ENCODE data around the gene CACNA1C. TPM values are rescaled to one million over a fixed set of nuclear protein-coding genes. Genes with fewer than 3 reads are reported as not detected.

CACNA1C gene
- total RNA-seq, 1 donor from 2014 or later = 0.14 TPM

DNA sequence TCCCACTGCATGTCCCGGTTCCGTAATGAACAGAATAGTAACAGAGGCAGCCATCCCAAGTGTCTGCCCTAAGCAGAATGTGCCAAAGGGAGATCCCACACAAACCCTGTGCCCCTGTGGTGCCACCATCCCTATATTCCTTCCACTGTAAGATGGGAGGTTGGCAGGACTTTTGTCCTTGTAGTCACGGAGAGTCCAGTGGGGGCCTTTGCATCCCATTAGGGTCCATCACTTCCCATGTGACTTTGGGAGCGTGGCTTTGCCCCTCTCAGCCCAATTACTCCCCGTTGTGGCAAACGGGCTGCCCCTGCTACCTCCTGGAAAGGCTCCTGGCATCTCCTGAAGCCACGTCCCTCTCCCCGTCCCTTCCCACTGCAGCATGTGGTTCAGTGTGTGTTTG, 552.5 kb downstream of the CACNA1C start:
- H3K4me3 Mint-ChIP-seq (ENCODE audit: low read depth) = no peak overlapping the region
- H3K36me3 Mint-ChIP-seq (ENCODE audit: low read depth) = no peaks in the 10 kb centered on the region
- H3K9me3 Mint-ChIP-seq = no peaks in the 10 kb centered on the region
- intact Hi-C loops (cut with micrococcal nuclease) = no loop called here
- H3K27ac Mint-ChIP-seq = no peak overlapping the region
- no peak for DNase-seq (ENCODE audit: low spot score)
- H3K27me3 Mint-ChIP-seq (ENCODE audit: low read depth) = peaks cover 12% of the 10 kb centered on the region
- peaks cover 9% of the 10 kb centered on the region for H3K4me1 Mint-ChIP-seq (ENCODE audit: low read depth)

DNA sequence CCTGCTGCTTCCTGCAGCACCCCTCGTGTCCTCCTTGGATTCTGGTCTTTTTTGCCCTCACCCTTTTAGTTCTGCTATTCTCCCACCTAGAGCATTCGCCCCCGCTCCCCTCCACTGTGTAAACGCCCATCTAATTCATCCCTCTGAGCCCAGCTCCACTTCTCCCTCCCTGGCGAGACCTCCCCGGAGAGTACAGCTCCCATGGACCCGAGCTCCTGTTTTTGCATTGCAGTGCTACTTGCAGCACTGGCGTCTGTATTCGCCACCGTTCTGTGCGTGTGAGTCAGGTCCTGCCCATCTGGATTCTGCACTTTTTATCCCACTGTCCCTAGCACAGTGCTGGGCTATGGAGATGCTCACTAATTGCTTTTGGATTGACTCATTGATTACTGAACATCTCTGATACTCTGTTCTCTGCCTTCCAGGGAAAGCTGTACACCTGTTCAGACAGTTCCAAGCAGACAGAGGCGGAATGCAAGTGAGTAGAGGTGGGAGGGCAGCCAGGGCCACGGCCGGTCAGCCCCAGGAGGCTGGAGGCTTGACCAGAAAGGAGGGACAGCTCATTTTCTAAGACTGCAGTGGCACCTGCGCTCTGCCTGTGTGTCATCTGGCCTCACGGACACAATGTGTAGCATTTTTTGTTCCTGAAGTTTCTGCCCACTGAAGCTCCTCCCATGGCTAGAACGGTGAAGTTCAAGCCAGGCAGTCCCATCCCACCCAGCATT, 553.6 kb downstream of the CACNA1C start:
- Mint-ChIP-seq H3K4me3 (ENCODE audit: low read depth) (no peak overlapping the region), H3K9me3 (no peaks in the 10 kb centered on the region), H3K36me3 (ENCODE audit: low read depth) (no peaks in the 10 kb centered on the region), H3K27me3 (ENCODE audit: low read depth) (peaks cover 22% of the 10 kb centered on the region), H3K4me1 (ENCODE audit: low read depth) (peaks cover 9% of the 10 kb centered on the region), H3K27ac (no peak overlapping the region)
- no peak for DNase-seq (ENCODE audit: low spot score)
- intact Hi-C loops (cut with micrococcal nuclease) = no loop called here

DNA sequence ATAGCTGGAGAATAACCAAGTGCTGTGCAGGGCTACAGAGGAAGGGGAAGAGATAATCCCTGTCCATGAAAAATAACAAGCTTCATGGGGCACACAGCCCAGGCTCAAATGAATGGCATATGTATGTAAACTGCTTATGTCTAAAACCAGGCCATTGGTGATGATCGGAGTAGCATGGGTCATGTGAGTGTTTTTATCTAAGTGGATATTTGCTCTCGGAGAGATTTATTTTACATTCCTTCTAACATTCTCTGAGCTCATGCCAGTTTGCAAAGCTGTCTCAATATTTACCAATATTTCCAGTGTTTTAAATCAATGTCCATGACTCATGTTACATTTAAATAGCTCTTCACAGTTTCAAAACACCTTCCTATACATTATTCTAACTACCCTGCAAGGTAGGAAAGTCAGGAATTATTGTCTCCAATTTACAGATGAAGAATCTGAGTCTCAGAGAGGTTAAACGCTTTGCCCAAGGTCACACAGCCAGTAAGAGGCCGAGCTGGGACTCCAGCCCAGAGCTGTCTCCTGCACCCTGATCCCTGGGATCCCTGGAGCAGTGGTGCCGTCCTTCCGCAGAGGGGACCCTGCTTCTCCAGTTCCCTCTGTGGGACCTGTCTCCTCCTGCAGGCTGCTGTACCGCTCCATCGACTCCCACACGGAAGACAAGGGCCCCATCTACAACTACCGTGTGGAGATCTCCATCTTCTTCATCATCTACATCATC, 555.3 kb downstream of the CACNA1C start:
- Mint-ChIP-seq H3K4me1 (ENCODE audit: low read depth) (peaks cover 14% of the 10 kb centered on the region), H3K9me3 (no peaks in the 10 kb centered on the region), H3K27ac (no peak overlapping the region), H3K36me3 (ENCODE audit: low read depth) (no peaks in the 10 kb centered on the region), H3K4me3 (ENCODE audit: low read depth) (no peak overlapping the region), H3K27me3 (ENCODE audit: low read depth) (peaks cover 27% of the 10 kb centered on the region)
- intact Hi-C loops (cut with micrococcal nuclease) = no loop called here
- DNase-seq (ENCODE audit: low spot score) = no peak

- no peak overlapping the region for H3K4me3 Mint-ChIP-seq (ENCODE audit: low read depth)
- H3K9me3 Mint-ChIP-seq = no peaks in the 10 kb centered on the region
- H3K4me1 Mint-ChIP-seq (ENCODE audit: low read depth) = peaks cover 19% of the 10 kb centered on the region
- intact Hi-C loops (cut with micrococcal nuclease) = no loop called here
- H3K36me3 Mint-ChIP-seq (ENCODE audit: low read depth) = no peaks in the 10 kb centered on the region
- no peak overlapping the region for H3K27ac Mint-ChIP-seq
- DNase-seq (ENCODE audit: low spot score) = no peak
- H3K27me3 Mint-ChIP-seq (ENCODE audit: low read depth) = peaks cover 27% of the 10 kb centered on the region
These were observed 555.8 kb downstream of the CACNA1C start for GRCh38 chr12:2608608-2608945.

- intact Hi-C loops (cut with micrococcal nuclease) = no loop called here
- H3K4me1 Mint-ChIP-seq (ENCODE audit: low read depth) = peaks cover 24% of the 10 kb centered on the region
- no peak overlapping the region for H3K27ac Mint-ChIP-seq
- no peaks in the 10 kb centered on the region for H3K36me3 Mint-ChIP-seq (ENCODE audit: low read depth)
- no peak overlapping the region for H3K4me3 Mint-ChIP-seq (ENCODE audit: low read depth)
- peaks cover 29% of the 10 kb centered on the region for H3K27me3 Mint-ChIP-seq (ENCODE audit: low read depth)
- DNase-seq (ENCODE audit: low spot score) = no peak
- no peaks in the 10 kb centered on the region for H3K9me3 Mint-ChIP-seq
These were observed 556.2 kb downstream of the CACNA1C start for GRCh38 chr12:2609020-2609419.

- H3K4me1 Mint-ChIP-seq (ENCODE audit: low read depth) = peaks cover 26% of the 10 kb centered on the region
- DNase-seq (ENCODE audit: low spot score) = no peak
- intact Hi-C loops (cut with micrococcal nuclease) = no loop called here
- H3K27me3 Mint-ChIP-seq (ENCODE audit: low read depth) = peaks cover 35% of the 10 kb centered on the region
- H3K9me3 Mint-ChIP-seq = no peaks in the 10 kb centered on the region
- H3K36me3 Mint-ChIP-seq (ENCODE audit: low read depth) = no peaks in the 10 kb centered on the region
- no peak overlapping the region for H3K27ac Mint-ChIP-seq
- H3K4me3 Mint-ChIP-seq (ENCODE audit: low read depth) = no peak overlapping the region
These were observed 557.6 kb downstream of the CACNA1C start for GRCh38 chr12:2610358-2610757.

- H3K4me1 Mint-ChIP-seq (ENCODE audit: low read depth) = peaks cover 26% of the 10 kb centered on the region
- intact Hi-C loops (cut with micrococcal nuclease) = no loop called here
- peak; percentile 13 for DNase-seq (ENCODE audit: low spot score)
- peak overlapping the region; percentile 62 for H3K27ac Mint-ChIP-seq
- H3K27me3 Mint-ChIP-seq (ENCODE audit: low read depth) = peaks cover 39% of the 10 kb centered on the region
- no peaks in the 10 kb centered on the region for H3K9me3 Mint-ChIP-seq
- H3K36me3 Mint-ChIP-seq (ENCODE audit: low read depth) = no peaks in the 10 kb centered on the region
- H3K4me3 Mint-ChIP-seq (ENCODE audit: low read depth) = no peak overlapping the region
These were observed 560.7 kb downstream of the CACNA1C start for GRCh38 chr12:2613326-2614073.

DNA sequence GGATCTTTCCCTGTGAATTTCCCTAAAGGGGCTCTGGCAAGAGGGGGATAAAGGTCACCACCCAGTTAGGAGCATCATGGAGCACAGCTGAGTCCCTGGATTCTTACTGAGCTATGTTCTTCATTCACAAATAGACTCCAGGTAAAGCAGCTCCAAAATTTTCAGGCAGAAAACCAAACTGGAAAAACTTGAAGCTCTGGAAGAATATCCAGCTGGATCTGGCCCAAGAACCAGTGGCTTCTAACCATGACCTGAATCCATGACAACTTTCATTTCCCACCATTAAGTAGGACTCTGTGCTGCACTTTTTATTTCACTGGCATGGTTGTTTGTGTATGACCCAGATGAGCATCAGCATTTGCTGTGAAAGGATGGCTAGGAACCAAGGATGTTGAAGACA, 561.6 kb downstream of the CACNA1C start:
- no peak for DNase-seq (ENCODE audit: low spot score)
- no peak overlapping the region for H3K4me3 Mint-ChIP-seq (ENCODE audit: low read depth)
- H3K36me3 Mint-ChIP-seq (ENCODE audit: low read depth) = no peaks in the 10 kb centered on the region
- H3K4me1 Mint-ChIP-seq (ENCODE audit: low read depth) = peaks cover 19% of the 10 kb centered on the region
- H3K27ac Mint-ChIP-seq = no peak overlapping the region
- H3K9me3 Mint-ChIP-seq = no peaks in the 10 kb centered on the region
- peaks cover 32% of the 10 kb centered on the region for H3K27me3 Mint-ChIP-seq (ENCODE audit: low read depth)
- intact Hi-C loops (cut with micrococcal nuclease) = no loop called here

GRCh38 chr12:2615665-2616402, 563.0 kb downstream of the CACNA1C start:
- intact Hi-C loops (cut with micrococcal nuclease) = no loop called here

GRCh38 chr12:2616763-2617162, 564.0 kb downstream of the CACNA1C start:
- intact Hi-C loops (cut with micrococcal nuclease) = no loop called here
- Mint-ChIP-seq H3K4me1 (ENCODE audit: low read depth) (peaks cover 17% of the 10 kb centered on the region), H3K27me3 (ENCODE audit: low read depth) (peaks cover 33% of the 10 kb centered on the region), H3K36me3 (ENCODE audit: low read depth) (no peaks in the 10 kb centered on the region), H3K27ac (no peak overlapping the region), H3K4me3 (ENCODE audit: low read depth) (no peak overlapping the region), H3K9me3 (no peaks in the 10 kb centered on the region)
- DNase-seq (ENCODE audit: low spot score) = no peak

More at GRCh38 chr12:2615665-2616402, 563.0 kb downstream of the CACNA1C start:
- Mint-ChIP-seq H3K27ac (no peak overlapping the region), H3K4me1 (ENCODE audit: low read depth) (peaks cover 17% of the 10 kb centered on the region), H3K27me3 (ENCODE audit: low read depth) (peaks cover 34% of the 10 kb centered on the region), H3K36me3 (ENCODE audit: low read depth) (no peaks in the 10 kb centered on the region), H3K4me3 (ENCODE audit: low read depth) (no peak overlapping the region), H3K9me3 (no peaks in the 10 kb centered on the region)
- DNase-seq (ENCODE audit: low spot score) = no peak

DNA sequence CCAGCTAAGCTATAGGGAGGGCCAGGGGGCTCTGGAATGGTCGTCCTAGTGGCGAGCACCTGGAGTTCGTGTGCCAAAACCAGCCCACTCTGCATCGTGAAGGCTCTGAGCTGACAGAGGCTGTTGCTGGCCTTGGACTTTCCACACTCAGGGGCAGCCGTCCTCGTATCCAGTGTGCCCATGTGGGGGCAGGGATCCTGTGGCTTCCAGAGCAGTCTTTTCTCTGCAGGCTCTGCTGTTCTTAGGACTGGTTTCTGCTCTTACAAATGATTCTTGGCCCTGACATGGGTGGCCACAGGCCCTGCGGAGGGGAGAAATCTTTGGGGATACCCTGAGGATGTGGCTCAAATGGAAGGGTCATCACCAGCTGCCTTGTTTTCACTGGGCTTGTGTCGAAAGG, 564.6 kb downstream of the CACNA1C start:
- no peak overlapping the region for H3K27ac Mint-ChIP-seq
- DNase-seq (ENCODE audit: low spot score) = no peak
- intact Hi-C loops (cut with micrococcal nuclease) = no loop called here
- no peaks in the 10 kb centered on the region for H3K9me3 Mint-ChIP-seq
- peaks cover 17% of the 10 kb centered on the region for H3K4me1 Mint-ChIP-seq (ENCODE audit: low read depth)
- no peak overlapping the region for H3K4me3 Mint-ChIP-seq (ENCODE audit: low read depth)
- H3K27me3 Mint-ChIP-seq (ENCODE audit: low read depth) = peaks cover 34% of the 10 kb centered on the region
- no peaks in the 10 kb centered on the region for H3K36me3 Mint-ChIP-seq (ENCODE audit: low read depth)

DNA sequence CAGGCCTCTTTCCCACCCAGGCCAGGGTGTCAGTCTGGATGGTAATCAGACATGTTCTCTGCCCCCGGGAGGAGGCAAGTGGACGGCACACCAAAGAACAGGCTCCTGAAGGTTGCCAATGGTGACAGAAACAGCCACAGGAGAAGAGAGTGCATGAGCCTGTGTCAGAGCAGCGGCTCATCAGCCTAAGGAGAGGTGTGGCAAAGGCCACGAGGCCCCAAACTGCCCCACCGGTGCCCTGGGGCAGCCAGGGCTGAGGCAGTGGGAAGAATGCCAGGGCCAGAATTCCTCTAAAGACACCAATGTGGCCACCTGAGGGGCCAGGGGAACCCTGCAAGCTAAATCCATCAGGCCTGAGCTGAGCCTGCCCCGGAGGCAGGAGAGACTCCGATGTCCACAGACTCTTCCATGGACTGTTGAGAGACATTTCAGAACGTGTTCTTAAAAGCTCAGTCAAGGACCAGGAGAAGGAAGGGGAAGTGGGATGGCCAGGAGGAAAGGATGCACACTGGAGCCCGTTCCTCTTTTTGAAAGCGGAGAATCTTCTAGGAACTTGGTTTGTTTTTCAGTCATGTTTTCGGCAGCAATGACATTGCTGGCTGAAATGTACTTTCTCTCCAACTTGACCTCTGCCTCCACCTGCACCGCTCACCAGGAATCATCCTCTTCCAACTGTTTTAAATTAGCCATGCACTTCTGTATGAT, 565.7 kb downstream of the CACNA1C start:
- peaks cover 36% of the 10 kb centered on the region for H3K27me3 Mint-ChIP-seq (ENCODE audit: low read depth)
- DNase-seq (ENCODE audit: low spot score) = no peak
- no peaks in the 10 kb centered on the region for H3K36me3 Mint-ChIP-seq (ENCODE audit: low read depth)
- H3K27ac Mint-ChIP-seq = no peak overlapping the region
- intact Hi-C loops (cut with micrococcal nuclease) = no loop called here
- peaks cover 8% of the 10 kb centered on the region for H3K4me1 Mint-ChIP-seq (ENCODE audit: low read depth)
- no peaks in the 10 kb centered on the region for H3K9me3 Mint-ChIP-seq
- H3K4me3 Mint-ChIP-seq (ENCODE audit: low read depth) = no peak overlapping the region
